Loucy (cell line): ENCODE data around the gene PDHA1.

Source experiments
- EZH2phosphoT487 ChIP-seq: fragments of 200-600 bp; IDR thresholded peaks from 2 replicates; pipeline ENCODE4 v1.6.1; 2018; ENCODE audit warnings: antibody characterized with exemption, mild to moderate bottlenecking, moderate library complexity, borderline replicate concordance
- TF ChIP-seq, protein P1 (sequence below): fragments of 200-600 bp; sonication (generic); conservative IDR thresholded peaks from 2 replicates; pipeline ENCODE4 v1.5.1; 2014; ENCODE audit warnings: mild to moderate bottlenecking, antibody characterized with exemption, low read length

DNA sequence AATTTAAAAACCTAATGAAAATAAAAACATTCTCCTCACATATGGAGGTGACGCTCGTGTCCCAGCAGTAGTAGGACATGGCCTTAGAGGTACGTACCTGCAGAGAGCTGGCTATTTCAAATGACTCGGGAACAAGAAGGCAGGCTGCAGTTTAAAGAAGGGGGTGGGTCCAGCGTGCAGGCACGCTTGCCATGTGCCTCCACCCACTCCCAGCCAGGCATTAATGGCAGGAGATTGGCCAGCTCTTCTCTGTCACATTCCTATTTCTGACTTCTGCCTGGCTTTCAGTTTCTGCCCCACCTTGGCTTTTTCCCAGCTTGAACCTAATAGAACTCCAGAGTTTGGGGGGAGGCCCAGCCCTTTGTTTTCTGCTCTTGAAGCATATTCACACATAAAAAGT, 17.2 kb downstream of the PDHA1 start:
- TF ChIP-seq, protein P1, sequence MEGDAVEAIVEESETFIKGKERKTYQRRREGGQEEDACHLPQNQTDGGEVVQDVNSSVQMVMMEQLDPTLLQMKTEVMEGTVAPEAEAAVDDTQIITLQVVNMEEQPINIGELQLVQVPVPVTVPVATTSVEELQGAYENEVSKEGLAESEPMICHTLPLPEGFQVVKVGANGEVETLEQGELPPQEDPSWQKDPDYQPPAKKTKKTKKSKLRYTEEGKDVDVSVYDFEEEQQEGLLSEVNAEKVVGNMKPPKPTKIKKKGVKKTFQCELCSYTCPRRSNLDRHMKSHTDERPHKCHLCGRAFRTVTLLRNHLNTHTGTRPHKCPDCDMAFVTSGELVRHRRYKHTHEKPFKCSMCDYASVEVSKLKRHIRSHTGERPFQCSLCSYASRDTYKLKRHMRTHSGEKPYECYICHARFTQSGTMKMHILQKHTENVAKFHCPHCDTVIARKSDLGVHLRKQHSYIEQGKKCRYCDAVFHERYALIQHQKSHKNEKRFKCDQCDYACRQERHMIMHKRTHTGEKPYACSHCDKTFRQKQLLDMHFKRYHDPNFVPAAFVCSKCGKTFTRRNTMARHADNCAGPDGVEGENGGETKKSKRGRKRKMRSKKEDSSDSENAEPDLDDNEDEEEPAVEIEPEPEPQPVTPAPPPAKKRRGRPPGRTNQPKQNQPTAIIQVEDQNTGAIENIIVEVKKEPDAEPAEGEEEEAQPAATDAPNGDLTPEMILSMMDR = no peak
- no peak for TF ChIP-seq EZH2phosphoT487
